Ovary (tissue), 3 donors: ENCODE measurements around the gene SLC25A43.

Source experiments
- POLR2A ChIP-seq: fragments of 450-650 bp; IDR thresholded peaks from one replicate; pipeline ENCODE4 v1.6.1; 2017; ENCODE audit warnings: antibody characterized with exemption, mild to moderate bottlenecking, moderate library complexity
- TF ChIP-seq, protein P1 (sequence below), 3 donors: fragments of 450-650 bp in 2 of 3; fragments of 200-600 bp in 1 of 3; IDR thresholded peaks; one replicate each; pipeline versions ENCODE4 v1.5.1 to v1.8.0; 2016 to 2022; ENCODE audit warnings: antibody characterized with exemption in 3 of 3, mild to moderate bottlenecking in 1 of 3
- donor health status: DM: no; HTN: no; CAD: no.

DNA sequence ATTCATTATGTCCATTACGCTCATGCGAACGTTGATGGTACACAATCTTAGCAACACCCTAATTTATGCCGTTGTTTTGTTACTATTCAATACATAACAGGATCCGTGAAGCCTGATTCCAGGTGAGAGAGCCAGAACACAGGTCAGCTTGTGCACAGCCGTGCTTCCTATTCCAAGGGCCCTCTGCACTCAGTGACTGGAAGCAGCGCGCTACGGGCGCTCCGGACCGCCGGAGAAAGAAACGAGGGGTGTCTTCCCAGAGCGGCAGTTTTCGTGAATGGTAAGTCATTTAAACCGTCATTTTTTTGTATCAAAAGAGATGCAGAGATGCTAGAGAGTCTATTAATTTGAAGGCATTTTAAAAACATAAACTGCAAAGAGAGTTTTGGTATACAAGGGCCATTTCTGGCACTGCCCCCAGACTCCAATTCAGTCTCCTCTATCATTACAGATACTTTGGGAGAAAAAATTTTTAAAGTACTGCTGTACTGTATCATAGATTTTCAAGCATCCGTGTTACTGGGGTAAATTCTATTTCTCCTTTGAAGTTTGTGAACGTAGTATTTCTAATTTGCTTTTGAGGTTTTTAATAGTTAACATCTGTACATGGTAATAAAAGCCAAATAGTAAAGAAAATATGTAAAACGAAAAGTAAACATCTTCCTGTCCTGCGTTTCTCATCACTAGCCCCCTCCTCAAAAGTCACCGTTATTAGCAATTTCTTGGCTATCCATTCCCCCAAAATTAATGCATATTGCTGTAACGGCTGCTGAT, 75.7 kb downstream of the SLC25A43 start:
- TF ChIP-seq, protein P1, sequence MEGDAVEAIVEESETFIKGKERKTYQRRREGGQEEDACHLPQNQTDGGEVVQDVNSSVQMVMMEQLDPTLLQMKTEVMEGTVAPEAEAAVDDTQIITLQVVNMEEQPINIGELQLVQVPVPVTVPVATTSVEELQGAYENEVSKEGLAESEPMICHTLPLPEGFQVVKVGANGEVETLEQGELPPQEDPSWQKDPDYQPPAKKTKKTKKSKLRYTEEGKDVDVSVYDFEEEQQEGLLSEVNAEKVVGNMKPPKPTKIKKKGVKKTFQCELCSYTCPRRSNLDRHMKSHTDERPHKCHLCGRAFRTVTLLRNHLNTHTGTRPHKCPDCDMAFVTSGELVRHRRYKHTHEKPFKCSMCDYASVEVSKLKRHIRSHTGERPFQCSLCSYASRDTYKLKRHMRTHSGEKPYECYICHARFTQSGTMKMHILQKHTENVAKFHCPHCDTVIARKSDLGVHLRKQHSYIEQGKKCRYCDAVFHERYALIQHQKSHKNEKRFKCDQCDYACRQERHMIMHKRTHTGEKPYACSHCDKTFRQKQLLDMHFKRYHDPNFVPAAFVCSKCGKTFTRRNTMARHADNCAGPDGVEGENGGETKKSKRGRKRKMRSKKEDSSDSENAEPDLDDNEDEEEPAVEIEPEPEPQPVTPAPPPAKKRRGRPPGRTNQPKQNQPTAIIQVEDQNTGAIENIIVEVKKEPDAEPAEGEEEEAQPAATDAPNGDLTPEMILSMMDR (IDR thresholded peaks at IDR 0.05), result no peak
- TF ChIP-seq POLR2A, result no peak
